GM18868 (cell line): ENCODE measurements around the gene HILPDA.
"Not testable (repeated sequence)": the region's sequence is repeated elsewhere in the genome, so short reads cannot be mapped to it uniquely, and the experiment has no call there.

Source experiments
- ATAC-seq: cut with Tn5 transposase; IDR thresholded peaks from one replicate; pipeline ENCODE4 v1.9.1; 2021; ENCODE audit warnings: mild to moderate bottlenecking, moderate library complexity; ENCODE audit not compliant: unreplicated experiment

Gene HILPDA

GRCh38 chr7:128459394-128459878, 3.8 kb downstream of the HILPDA start:
- ATAC-seq = peak; percentile 42

GRCh38 chr7:128462460-128462859, 6.8 kb downstream of the HILPDA start:
- ATAC-seq = no peak

- ATAC-seq = not testable (repeated sequence)
Measured at GRCh38 chr7:128463345-128463744, 7.7 kb downstream of the HILPDA start.

- not testable (repeated sequence) for ATAC-seq
Measured at GRCh38 chr7:128463933-128464332, 8.3 kb downstream of the HILPDA start.

- ATAC-seq = not testable (repeated sequence)
Measured at GRCh38 chr7:128466871-128467270, 11.2 kb downstream of the HILPDA start.

GRCh38 chr7:128476402-128477335, 21.0 kb downstream of the HILPDA start, which contains the start of gene METTL2B:
METTL2B (plus strand) TSS chr7:128476748; CDS start chr7:128476766, 18 bp downstream.
- peak; percentile 93 for ATAC-seq

- ATAC-seq = not testable (repeated sequence)
Measured at GRCh38 chr7:128477336-128477690, 21.6 kb downstream of the HILPDA start.

- ATAC-seq = not testable (repeated sequence)
Measured at GRCh38 chr7:128479082-128479481, 23.4 kb downstream of the HILPDA start.

- not testable (repeated sequence) for ATAC-seq
Measured at GRCh38 chr7:128488134-128488533, 32.5 kb downstream of the HILPDA start.

- ATAC-seq = no peak
Measured at GRCh38 chr7:128497405-128497804, 41.7 kb downstream of the HILPDA start.

- not testable (repeated sequence) for ATAC-seq
Measured at GRCh38 chr7:128505416-128505815, 49.7 kb downstream of the HILPDA start.

- peak; percentile 55 for ATAC-seq
Measured at GRCh38 chr7:128506819-128507218, 51.1 kb downstream of the HILPDA start.

- ATAC-seq = peak; percentile 61
Measured at GRCh38 chr7:128507321-128507993, 51.8 kb downstream of the HILPDA start.
